Stimulated activated CD4-positive, alpha-beta T cell treated with anti-CD3 and anti-CD28 coated beads, Interleukin-4, amount 100 ng/mL, for 48 hours (primary cell): Measurements from ENCODE around the gene ZNF609.

Experiments
- DNase-seq, 2 donors: peaks; one replicate each; pipeline ENCODE4 v3.0.0-alpha.2; 2020; ENCODE audit warnings: low read depth in 2 of 2

The ZNF609 gene

GRCh38 chr15:64653757-64654156 is 193.4 kb downstream of the ZNF609 start:
- DNase-seq: no peak

GRCh38 chr15:64656508-64656907 is 196.1 kb downstream of the ZNF609 start:
- no peak for DNase-seq

- no peak for DNase-seq
These were observed 204.8 kb downstream of the ZNF609 start for GRCh38 chr15:64665179-64665578.

- no peak for DNase-seq
These were observed 207.4 kb downstream of the ZNF609 start for GRCh38 chr15:64667736-64668161.

GRCh38 chr15:64673866-64674265 is 213.5 kb downstream of the ZNF609 start:
- no peak for DNase-seq

- DNase-seq: no peak
These were observed 217.9 kb downstream of the ZNF609 start for GRCh38 chr15:64678126-64678819.

GRCh38 chr15:64680097-64680496 is 219.7 kb downstream of the ZNF609 start:
- no peak for DNase-seq

- DNase-seq: no peak
These were observed 221.1 kb downstream of the ZNF609 start for GRCh38 chr15:64681424-64682024.

GRCh38 chr15:64682255-64682654 is 221.9 kb downstream of the ZNF609 start:
- no peak for DNase-seq

GRCh38 chr15:64683378-64683777 is 223.0 kb downstream of the ZNF609 start:
- DNase-seq: no peak

DNA sequence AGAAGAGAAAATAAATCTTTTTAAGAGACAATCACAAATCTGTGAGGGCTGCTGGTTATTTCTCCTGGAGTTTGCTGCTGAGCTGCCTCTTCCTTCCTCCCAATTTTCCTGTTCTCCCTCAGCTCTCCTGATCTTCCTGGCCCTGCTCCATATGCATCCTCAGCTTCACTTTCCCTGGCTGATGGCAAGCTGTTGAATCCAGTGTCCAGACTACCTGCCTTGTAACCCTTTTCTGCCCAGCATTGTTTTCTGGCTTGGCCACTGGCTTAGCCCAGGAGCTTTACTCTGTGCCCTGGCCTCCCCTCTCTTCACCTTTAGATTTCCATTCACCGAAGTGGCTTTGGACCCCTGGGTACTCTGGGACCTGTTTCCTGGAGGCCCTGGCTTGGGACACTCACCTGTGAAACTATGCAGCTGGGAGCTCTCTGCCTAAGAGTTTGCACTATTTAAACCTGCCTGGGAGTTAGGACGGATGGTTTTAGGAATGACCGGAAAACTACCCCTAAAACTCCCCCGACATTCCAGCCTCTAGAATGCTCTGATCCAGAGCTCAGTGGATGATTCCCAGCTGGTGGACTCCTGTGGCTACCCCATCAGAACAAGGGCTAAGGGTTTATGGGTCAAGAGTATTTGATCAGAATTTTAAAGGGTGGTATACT is 225.0 kb downstream of the ZNF609 start:
- no peak for DNase-seq

DNA sequence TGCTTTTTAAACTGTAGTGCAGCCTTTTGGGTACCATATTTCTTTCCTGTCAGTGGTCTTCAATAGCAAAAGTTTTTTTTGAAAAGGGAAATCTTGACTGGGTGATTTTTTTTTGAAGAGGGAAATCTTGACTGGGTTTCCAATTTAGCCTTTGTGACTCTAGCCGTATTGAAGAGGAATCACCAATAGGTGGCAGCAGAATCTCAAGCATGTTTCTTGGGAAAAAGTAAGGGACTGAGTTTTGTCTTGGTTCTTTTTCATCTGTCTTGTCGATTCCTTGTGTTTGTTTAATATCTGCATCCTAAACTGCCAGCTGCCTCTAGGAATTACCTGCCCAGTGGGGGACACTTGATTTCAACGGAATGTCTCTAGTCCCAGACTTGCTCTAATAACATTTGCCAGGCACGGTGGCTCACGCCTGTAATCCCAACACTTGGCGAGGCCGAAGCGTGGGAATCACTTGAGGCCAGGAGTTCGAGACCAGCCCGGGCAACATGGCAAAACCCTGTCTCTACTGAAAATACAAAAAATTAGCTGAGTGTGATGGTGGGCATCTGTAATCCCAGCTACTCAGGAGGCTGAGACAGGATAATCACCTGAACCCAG is 225.9 kb downstream of the ZNF609 start:
- no peak for DNase-seq

GRCh38 chr15:64687172-64687571 is 226.8 kb downstream of the ZNF609 start:
- DNase-seq: no peak

DNA sequence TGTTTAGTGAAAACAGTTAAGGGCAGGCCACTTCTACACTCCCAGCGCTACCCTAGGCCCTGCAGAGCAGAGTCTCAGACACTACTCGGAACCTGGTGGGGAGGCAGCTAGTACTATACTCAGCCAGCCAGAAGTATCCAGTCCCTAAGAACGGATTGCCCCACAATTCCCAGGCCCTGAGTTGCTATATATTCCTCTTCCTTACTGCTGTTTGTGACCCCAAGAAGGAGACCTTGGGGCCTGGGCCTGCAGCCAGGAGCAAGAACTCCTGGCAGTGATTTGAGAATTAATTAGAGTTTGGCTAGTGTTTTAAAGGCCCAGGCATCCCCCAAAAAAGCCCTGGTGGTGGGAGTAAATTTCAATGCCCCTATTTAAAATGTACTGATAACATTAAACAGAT is 227.3 kb downstream of the ZNF609 start:
- no peak for DNase-seq

- no peak for DNase-seq
These were observed 228.4 kb downstream of the ZNF609 start for GRCh38 chr15:64688770-64689169.

GRCh38 chr15:64690008-64690407 is 229.6 kb downstream of the ZNF609 start:
- no peak for DNase-seq

GRCh38 chr15:64690578-64691296 is 230.4 kb downstream of the ZNF609 start:
- no peak for DNase-seq

- no peak for DNase-seq
These were observed 231.7 kb downstream of the ZNF609 start for GRCh38 chr15:64691896-64692565.

DNA sequence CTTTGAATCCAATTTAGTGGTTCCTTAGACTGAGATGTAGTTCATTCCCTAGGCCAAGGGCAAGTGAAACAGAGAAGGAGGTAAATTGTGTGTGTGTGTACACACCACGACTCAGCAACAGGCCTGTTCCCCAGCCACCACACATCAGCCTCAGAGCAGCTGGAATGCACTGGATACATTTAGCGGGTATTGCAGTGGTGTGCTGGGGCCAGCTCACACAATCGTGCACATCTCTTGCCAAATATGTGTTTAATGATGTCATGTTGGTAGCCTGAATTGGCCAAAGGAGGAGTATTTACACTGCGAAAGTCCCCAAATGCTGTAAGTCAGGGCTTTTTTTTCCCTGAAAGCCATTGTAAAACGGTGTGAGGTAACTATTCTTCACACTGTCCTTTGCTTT is 232.8 kb downstream of the ZNF609 start:
- no peak for DNase-seq

- DNase-seq: no peak
These were observed 234.4 kb downstream of the ZNF609 start for GRCh38 chr15:64694816-64695215.

DNA sequence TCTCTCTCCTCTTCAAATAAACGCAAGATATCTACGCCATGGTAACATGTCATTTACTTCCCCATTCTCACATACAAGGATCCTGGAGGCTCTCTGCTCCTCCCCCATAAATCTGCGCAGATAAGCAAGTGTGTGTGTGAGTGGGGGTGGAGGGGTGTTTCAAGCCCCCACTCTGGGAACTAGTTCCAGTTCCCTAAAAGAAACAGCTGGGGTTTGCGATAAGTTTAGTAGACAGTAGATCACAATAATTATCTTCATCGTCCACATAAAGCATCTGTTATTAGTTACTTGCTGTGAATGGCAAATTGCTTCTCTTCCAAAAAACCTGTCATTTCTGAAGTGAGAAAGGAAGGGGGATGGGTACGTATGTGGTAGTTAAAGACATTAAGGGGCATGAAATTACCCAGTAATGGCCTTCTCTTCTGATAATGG is 235.2 kb downstream of the ZNF609 start:
- no peak for DNase-seq
